Transverse colon (tissue), 4 donors: ENCODE results near the gene TINAG.

ENCODE experiments used
- CTCF ChIP-seq, 5 experiments: fragments of 200-600 bp in 3 of 5; fragments of 450-650 bp in 2 of 5; sonication (generic) in 3 of 5; IDR thresholded peaks; 1 replicate in 2 of 5; 2 replicates in 3 of 5; pipeline ENCODE4 v1.5.1; 2016 to 2017; ENCODE audit warnings: antibody characterized with exemption in 5 of 5, inconsistent platforms in 3 of 5, mild to moderate bottlenecking in 2 of 5, moderate library complexity in 1 of 5
- EP300 ChIP-seq: sonication (generic); formaldehyde crosslinking; IDR thresholded peaks from one replicate; pipeline ENCODE4 v1.6.1; 2017; ENCODE audit warnings: antibody characterized with exemption, low read depth
- POLR2AphosphoS5 ChIP-seq, 3 donors: sonication (generic); formaldehyde crosslinking; IDR thresholded peaks; one replicate each; pipeline ENCODE4 v1.6.1; 2016; ENCODE audit warnings: antibody characterized with exemption in 3 of 3

GRCh38 chr6:54415517-54415916 lies 107.3 kb downstream of the TINAG start:
- TF ChIP-seq EP300 (no peak), CTCF (IDR thresholded peaks at IDR 0.05) (no peak), POLR2AphosphoS5 (IDR thresholded peaks at IDR 0.05) (no peak)
